Smooth muscle cell (in vitro differentiated cells): ENCODE measurements around the gene PALD1. TPM values are rescaled to one million over a fixed set of nuclear protein-coding genes. Genes with fewer than 3 reads are reported as not detected.

Source experiments
- DNase-seq: peaks from one replicate; lab custom pipeline; 2025; ENCODE audit not compliant: unreplicated experiment; lab: John Stamatoyannopoulos, UW
- H2AFZ ChIP-seq: fragments of 200-600 bp; sonication (generic); 2 replicates; pipeline ENCODE4 v1.6.0; 2016; ENCODE audit warnings: antibody characterized with exemption, low read depth, mild to moderate bottlenecking
- H3F3A ChIP-seq: fragments of 200-600 bp; sonication (generic); 2 replicates; pipeline ENCODE4 v1.6.0; 2017; ENCODE audit warnings: antibody characterized with exemption, low read depth
- H3K27ac ChIP-seq: fragments of 200-600 bp; sonication (generic); 2 replicates; pipeline ENCODE4 v1.5.1; 2016; ENCODE audit warnings: low read depth, mild to moderate bottlenecking
- H3K27me3 ChIP-seq: fragments of 200-600 bp; sonication (generic); 2 replicates; pipeline ENCODE4 v1.6.1; 2016; ENCODE audit warnings: low read depth, mild to moderate bottlenecking
- H3K36me3 ChIP-seq: fragments of 200-600 bp; sonication (generic); 2 replicates; pipeline ENCODE4 v1.5.1; 2016; ENCODE audit warnings: low read depth
- H3K4me1 ChIP-seq: fragments of 200-600 bp; sonication (generic); 2 replicates; pipeline ENCODE4 v1.5.1; 2016; ENCODE audit warnings: low read depth
- H3K4me2 ChIP-seq: fragments of 200-600 bp; sonication (generic); 2 replicates; pipeline ENCODE4 v1.6.0; 2016; ENCODE audit warnings: mild to moderate bottlenecking
- H3K4me3 ChIP-seq: fragments of 200-600 bp; sonication (generic); 2 replicates; pipeline ENCODE4 v1.5.1; 2016; ENCODE audit warnings: mild to moderate bottlenecking
- H3K79me2 ChIP-seq: fragments of 200-600 bp; sonication (generic); 2 replicates; pipeline ENCODE4 v1.6.0; 2016; ENCODE audit warnings: low read depth, mild to moderate bottlenecking
- H3K9ac ChIP-seq: fragments of 200-600 bp; sonication (generic); 2 replicates; pipeline ENCODE4 v1.6.0; 2016; ENCODE audit warnings: low read depth
- H3K9me3 ChIP-seq: fragments of 200-600 bp; sonication (generic); replicated peaks from 2 replicates; pipeline ENCODE4 v1.5.1; 2016; ENCODE audit warnings: low read depth
- H4K20me1 ChIP-seq: fragments of 200-600 bp; sonication (generic); 2 replicates; pipeline ENCODE4 v1.6.0; 2016; ENCODE audit warnings: low read depth
- CTCF ChIP-seq: fragments of 200-600 bp; sonication (generic); IDR thresholded peaks from 2 replicates; pipeline ENCODE4 v1.5.1; 2017; ENCODE audit warnings: borderline replicate concordance, mild to moderate bottlenecking, antibody characterized with exemption; ENCODE audit not compliant: insufficient read depth, poor library complexity, severe bottlenecking
- WGBS: methylation state at CpG from one replicate; pipeline ENCODE4 v1.1.7; 2016; ENCODE audit warnings: low lambda C conversion rate; 5-methylcytosine and 5-hydroxymethylcytosine counted together
- polyA plus RNA-seq: library from polyadenylated mRNA; unstranded; fragments of >200 nt; fragmentation: Nextera tagmentation; extraction: Ambion mirVana; gene quantifications from 2 replicates; pipeline ENCODE4 v1.2.1, GENCODE V29; 2016
- total RNA-seq: library from RNA; depleted of rRNA; stranded (reverse); fragments of >200 nt; gene quantifications from 2 replicates; pipeline ENCODE4 v1.2.3, GENCODE V29; 2014

PALD1 gene
- total and polyA plus RNA-seq, 2 experiments from 2014 or later: 1.4 to 2.2 TPM

GRCh38 chr10:70586348-70586930, 107.9 kb downstream of the PALD1 start:
- Histone ChIP-seq H3K9me3 (no peaks in the 10 kb centered on the region), H3K9ac (no peak overlapping the region), H3K4me3 (no peak overlapping the region), H3K36me3 (no peaks in the 10 kb centered on the region), H2AFZ (no peak overlapping the region), H3K27ac (no peak overlapping the region), H3K4me1 (peaks cover 10% of the 10 kb centered on the region), H3K4me2 (no peak overlapping the region), H3K27me3 (no peaks in the 10 kb centered on the region), H3F3A (no peaks in the 10 kb centered on the region), H3K79me2 (no peaks in the 10 kb centered on the region), H4K20me1 (no peaks in the 10 kb centered on the region)
- TF ChIP-seq CTCF: no peak
- 91% methylated on average over 8 of the region's 8 CpGs for WGBS
- no peak for DNase-seq

- no peak overlapping the region for H3K9ac ChIP-seq
- H3K4me3 ChIP-seq: no peak overlapping the region
- no peaks in the 10 kb centered on the region for H3K27me3 ChIP-seq
- no peaks in the 10 kb centered on the region for H3F3A ChIP-seq
- H3K79me2 ChIP-seq: no peaks in the 10 kb centered on the region
- H3K27ac ChIP-seq: no peak overlapping the region
- no peaks in the 10 kb centered on the region for H3K9me3 ChIP-seq
- H3K4me2 ChIP-seq: no peak overlapping the region
- H3K36me3 ChIP-seq: no peaks in the 10 kb centered on the region
- TF ChIP-seq CTCF: no peak
- no peak for DNase-seq
- 91% methylated on average over 8 of the region's 8 CpGs for WGBS
- H4K20me1 ChIP-seq: no peaks in the 10 kb centered on the region
- H2AFZ ChIP-seq: no peak overlapping the region
- peaks cover 10% of the 10 kb centered on the region for H3K4me1 ChIP-seq
Measured at GRCh38 chr10:70587045-70587658, 108.6 kb downstream of the PALD1 start.

GRCh38 chr10:70588255-70588654, 109.7 kb downstream of the PALD1 start:
- H3K9me3 ChIP-seq: no peaks in the 10 kb centered on the region
- H3K27ac ChIP-seq: no peak overlapping the region
- no peaks in the 10 kb centered on the region for H4K20me1 ChIP-seq
- no peak overlapping the region for H3K9ac ChIP-seq
- WGBS: 54% methylated on average over 6 of the region's 6 CpGs
- no peaks in the 10 kb centered on the region for H3F3A ChIP-seq
- H3K4me1 ChIP-seq: peaks cover 10% of the 10 kb centered on the region
- DNase-seq: no peak
- no peaks in the 10 kb centered on the region for H3K36me3 ChIP-seq
- H3K4me3 ChIP-seq: no peak overlapping the region
- H3K4me2 ChIP-seq: peak overlapping the region; percentile 40
- no peaks in the 10 kb centered on the region for H3K27me3 ChIP-seq
- H2AFZ ChIP-seq: no peak overlapping the region
- TF ChIP-seq CTCF: no peak
- H3K79me2 ChIP-seq: no peaks in the 10 kb centered on the region
